Measurements from ENCODE around the gene USP37.

USP37 gene, protein sequence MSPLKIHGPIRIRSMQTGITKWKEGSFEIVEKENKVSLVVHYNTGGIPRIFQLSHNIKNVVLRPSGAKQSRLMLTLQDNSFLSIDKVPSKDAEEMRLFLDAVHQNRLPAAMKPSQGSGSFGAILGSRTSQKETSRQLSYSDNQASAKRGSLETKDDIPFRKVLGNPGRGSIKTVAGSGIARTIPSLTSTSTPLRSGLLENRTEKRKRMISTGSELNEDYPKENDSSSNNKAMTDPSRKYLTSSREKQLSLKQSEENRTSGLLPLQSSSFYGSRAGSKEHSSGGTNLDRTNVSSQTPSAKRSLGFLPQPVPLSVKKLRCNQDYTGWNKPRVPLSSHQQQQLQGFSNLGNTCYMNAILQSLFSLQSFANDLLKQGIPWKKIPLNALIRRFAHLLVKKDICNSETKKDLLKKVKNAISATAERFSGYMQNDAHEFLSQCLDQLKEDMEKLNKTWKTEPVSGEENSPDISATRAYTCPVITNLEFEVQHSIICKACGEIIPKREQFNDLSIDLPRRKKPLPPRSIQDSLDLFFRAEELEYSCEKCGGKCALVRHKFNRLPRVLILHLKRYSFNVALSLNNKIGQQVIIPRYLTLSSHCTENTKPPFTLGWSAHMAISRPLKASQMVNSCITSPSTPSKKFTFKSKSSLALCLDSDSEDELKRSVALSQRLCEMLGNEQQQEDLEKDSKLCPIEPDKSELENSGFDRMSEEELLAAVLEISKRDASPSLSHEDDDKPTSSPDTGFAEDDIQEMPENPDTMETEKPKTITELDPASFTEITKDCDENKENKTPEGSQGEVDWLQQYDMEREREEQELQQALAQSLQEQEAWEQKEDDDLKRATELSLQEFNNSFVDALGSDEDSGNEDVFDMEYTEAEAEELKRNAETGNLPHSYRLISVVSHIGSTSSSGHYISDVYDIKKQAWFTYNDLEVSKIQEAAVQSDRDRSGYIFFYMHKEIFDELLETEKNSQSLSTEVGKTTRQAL

GRCh38 chr2:218568190-218569037, at the start of gene USP37, which contains the start of gene CNOT9:
USP37 (minus strand) TSS chr2:218568351; CDS start chr2:218558653, 9,698 bp downstream.
CNOT9 (plus strand) TSS chr2:218568839; CDS start chr2:218568955, 116 bp downstream.
- in situ Hi-C loops (cut with HindIII; ENCODE audit: low pct_ligation_motif_present, low pct_unique_long_range_greater_than_20kb, low sequenced_read_pairs): no loop called here
- peak; percentile 99 for DNase-seq

DNA sequence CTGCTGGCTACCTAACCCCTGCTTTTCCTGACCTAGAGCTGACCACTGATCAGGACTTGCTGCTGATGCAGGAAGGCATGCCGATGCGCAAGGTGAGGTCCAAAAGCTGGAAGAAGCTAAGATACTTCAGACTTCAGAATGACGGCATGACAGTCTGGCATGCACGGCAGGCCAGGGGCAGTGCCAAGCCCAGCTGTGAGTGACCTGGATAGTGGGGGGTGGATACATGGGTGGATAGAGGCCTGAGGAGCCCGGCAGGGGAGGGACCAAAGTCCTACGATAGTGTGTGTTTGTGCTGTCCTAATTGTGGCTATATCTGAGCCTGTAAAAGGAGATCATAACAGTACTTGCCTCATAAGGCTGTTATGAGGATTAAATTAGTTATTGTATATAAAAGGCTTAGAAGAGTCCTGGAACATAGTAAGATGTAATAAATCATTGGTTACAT, 47.7 kb upstream of the USP37 start:
- in situ Hi-C loops (cut with HindIII; ENCODE audit: low pct_ligation_motif_present, low pct_unique_long_range_greater_than_20kb, low sequenced_read_pairs): no loop called here
- no peak for DNase-seq

DNA sequence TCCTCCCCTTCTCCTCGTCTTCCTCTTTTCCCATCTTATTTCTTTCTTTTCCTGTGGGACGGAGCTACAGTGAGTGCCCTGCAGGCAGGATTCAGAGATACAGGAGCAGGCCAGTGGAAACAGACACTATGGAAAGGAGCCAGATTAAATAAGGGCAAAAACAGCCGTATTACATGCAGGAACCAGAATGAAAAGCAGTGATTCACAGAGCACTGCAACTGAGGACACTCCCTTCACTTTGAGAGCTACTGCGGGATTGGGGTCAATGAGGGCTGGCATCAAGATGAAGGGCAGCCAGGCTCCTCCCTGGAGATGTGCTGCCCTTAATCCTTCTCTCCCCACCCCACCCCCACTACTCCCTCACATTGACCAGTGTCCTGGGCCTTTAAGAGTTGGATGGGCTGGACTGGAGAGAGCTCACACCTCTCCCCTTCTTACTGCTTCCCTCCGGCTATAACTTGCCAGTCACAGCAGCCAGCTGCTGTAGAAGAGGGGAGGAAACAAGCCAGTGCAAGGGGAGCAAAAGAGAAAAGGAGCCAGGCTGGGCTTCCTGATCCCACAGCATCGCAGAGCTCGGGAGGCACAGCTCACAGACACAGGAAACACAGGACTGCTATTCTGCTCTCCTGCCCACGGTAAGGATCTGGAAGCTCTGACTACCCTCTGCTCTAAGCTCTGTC, 39.4 kb upstream of the USP37 start, which contains the start of gene PLCD4:
Gene PLCD4 (plus strand): TSS at position 464 of the 680 bp plus-strand sequence. CDS start 7,841 bp downstream, outside the sequence.
- peak; percentile 28 for DNase-seq

GRCh38 chr2:218605432-218605831, 37.3 kb upstream of the USP37 start:
- no peak for DNase-seq

More for the DNA sequence above, 39.4 kb upstream of the USP37 start, which contains the start of gene PLCD4:
- in situ Hi-C loops (cut with HindIII; ENCODE audit: low pct_ligation_motif_present, low pct_unique_long_range_greater_than_20kb, low sequenced_read_pairs): no loop called here

GRCh38 chr2:218585541-218585940, 17.4 kb upstream of the USP37 start:
- no peak for DNase-seq
- in situ Hi-C loops (cut with HindIII; ENCODE audit: low pct_ligation_motif_present, low pct_unique_long_range_greater_than_20kb, low sequenced_read_pairs): no loop called here

More at GRCh38 chr2:218605432-218605831, 37.3 kb upstream of the USP37 start:
- in situ Hi-C loops (cut with HindIII; ENCODE audit: low pct_ligation_motif_present, low pct_unique_long_range_greater_than_20kb, low sequenced_read_pairs): no loop called here

GRCh38 chr2:218583983-218584850, 16.1 kb upstream of the USP37 start:
- in situ Hi-C loops (cut with HindIII; ENCODE audit: low pct_ligation_motif_present, low pct_unique_long_range_greater_than_20kb, low sequenced_read_pairs): no loop called here
- peak; percentile 31 for DNase-seq

- DNase-seq: peak; percentile 66
- in situ Hi-C loops (cut with HindIII; ENCODE audit: low pct_ligation_motif_present, low pct_unique_long_range_greater_than_20kb, low sequenced_read_pairs): no loop called here
Measured at GRCh38 chr2:218582076-218582475, 13.9 kb upstream of the USP37 start.

- in situ Hi-C loops (cut with HindIII; ENCODE audit: low pct_ligation_motif_present, low pct_unique_long_range_greater_than_20kb, low sequenced_read_pairs): no loop called here
- no peak for DNase-seq
Measured at GRCh38 chr2:218578272-218578877, 10.2 kb upstream of the USP37 start.

GRCh38 chr2:218577482-218578220, 9.5 kb upstream of the USP37 start:
- no peak for DNase-seq
- in situ Hi-C loops (cut with HindIII; ENCODE audit: low pct_ligation_motif_present, low pct_unique_long_range_greater_than_20kb, low sequenced_read_pairs): no loop called here

DNA sequence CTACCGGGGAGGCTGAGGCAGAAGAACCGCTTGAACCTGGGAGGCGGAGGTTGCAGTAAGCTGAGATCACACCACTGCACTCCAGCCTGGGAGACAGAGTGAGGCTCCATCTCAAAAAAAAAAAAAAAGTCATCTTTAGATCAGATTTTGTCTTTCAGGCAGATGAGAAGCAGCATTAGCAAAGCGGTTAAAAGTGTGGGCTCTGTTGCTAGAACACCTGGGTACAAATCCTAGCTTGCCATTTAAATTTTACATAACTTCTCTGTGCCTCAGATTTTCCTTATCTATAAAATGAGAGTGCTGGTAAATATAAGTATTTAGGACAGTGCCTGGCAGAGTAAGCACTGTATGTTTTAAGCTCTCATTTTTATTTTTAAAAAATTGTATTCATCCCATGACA, 8.7 kb upstream of the USP37 start:
- in situ Hi-C loops (cut with HindIII; ENCODE audit: low pct_ligation_motif_present, low pct_unique_long_range_greater_than_20kb, low sequenced_read_pairs): no loop called here
- no peak for DNase-seq

- in situ Hi-C loops (cut with HindIII; ENCODE audit: low pct_ligation_motif_present, low pct_unique_long_range_greater_than_20kb, low sequenced_read_pairs): no loop called here
- peak; percentile 17 for DNase-seq
Measured at GRCh38 chr2:218570850-218571249, 2.7 kb upstream of the USP37 start.

DNA sequence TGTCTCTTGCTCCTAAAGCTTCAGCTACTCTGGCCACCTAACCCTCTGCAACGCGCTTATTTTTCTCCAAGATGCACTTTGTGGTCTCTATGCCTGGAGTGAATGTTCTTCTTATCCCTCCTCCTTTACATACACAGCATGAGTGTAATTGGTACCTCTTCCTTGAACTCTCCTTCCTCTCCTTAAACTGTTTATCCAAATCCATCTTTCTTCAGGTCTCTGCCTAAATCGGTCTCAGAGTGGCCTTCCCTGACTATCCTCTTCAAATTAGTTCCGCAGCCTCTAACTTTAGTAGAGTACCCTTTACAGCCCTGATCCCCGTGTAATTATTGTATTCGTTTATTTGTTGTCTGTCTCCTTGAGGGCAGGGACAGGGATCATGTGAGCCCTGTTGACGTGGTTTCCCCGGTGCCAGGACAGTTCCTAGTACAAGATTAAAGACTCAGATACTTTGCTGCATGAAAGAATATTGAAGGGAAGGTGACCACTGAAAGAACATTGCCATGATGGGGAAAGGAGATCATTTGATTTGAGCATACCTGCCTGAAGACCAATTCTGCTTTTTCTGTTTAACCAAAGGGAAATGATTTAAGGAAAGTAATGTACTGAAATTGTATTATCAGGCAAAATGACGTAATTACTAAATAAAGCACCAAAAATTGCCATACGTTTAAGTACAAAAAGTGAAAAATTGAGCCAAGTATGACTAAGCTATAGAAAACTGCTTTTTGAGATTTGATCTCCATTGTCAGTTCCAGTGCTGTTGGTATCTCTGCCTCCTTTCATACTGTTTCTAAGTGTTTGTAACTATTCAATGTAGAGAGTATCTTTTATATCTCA, 1.7 kb upstream of the USP37 start:
- DNase-seq: peak; percentile 41
- in situ Hi-C loops (cut with HindIII; ENCODE audit: low pct_ligation_motif_present, low pct_unique_long_range_greater_than_20kb, low sequenced_read_pairs): no loop called here

- in situ Hi-C loops (cut with HindIII; ENCODE audit: low pct_ligation_motif_present, low pct_unique_long_range_greater_than_20kb, low sequenced_read_pairs): no loop called here
- DNase-seq: peak; percentile 85
Measured at GRCh38 chr2:218569038-218569431, 884 bp upstream of the USP37 start.

DNA sequence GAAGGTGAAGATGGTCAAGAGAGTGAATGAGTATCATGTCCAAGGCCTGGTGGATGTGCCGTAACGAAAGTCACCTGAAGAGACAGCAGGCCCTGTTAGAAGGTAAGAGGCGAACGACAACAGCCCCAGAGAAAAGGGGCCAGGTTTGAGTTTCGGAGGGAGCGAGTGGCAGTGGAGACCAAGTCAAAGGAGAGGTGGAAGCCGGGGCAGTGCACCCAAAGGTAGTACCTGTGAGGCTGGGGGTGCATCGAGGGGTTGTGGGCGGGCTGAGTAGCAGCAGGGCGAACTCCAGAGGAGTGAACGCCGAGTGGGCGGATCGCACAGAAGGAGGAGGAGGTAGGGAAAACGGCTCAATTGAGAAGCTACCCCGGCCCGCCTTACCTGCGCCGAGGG, 358 bp downstream of the USP37 start:
- DNase-seq: no peak

DNA sequence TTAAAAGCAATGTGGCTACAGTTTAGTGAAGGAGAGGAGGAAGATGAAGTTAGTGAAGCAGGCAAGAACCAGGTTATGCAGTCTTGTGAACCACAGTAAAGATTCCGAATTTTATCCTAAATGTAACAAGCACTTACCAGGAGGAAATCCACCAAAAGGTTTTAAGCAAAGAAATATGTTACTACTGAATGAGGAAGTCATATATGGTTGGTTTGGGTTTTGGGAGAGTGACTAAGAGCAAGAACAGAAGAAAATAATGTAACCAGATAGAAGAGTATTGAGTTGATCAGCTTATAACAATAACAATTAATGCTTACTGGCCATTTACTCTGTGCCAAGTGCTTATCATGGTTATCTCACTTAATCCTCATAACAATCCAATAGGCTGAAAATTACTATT, 1.9 kb downstream of the USP37 start:
- DNase-seq: no peak
- in situ Hi-C loops (cut with HindIII; ENCODE audit: low pct_ligation_motif_present, low pct_unique_long_range_greater_than_20kb, low sequenced_read_pairs): no loop called here

More for the DNA sequence above, 358 bp downstream of the USP37 start:
- in situ Hi-C loops (cut with HindIII; ENCODE audit: low pct_ligation_motif_present, low pct_unique_long_range_greater_than_20kb, low sequenced_read_pairs): no loop called here
